HepG2 (cell line): ENCODE data around the gene PGAP3. TPM values are rescaled to one million over a fixed set of nuclear protein-coding genes. Genes with fewer than 3 reads are reported as not detected.

ENCODE experiments used
- ARNTL ChIP-seq: sonication (generic); formaldehyde crosslinking; IDR thresholded peaks from 2 replicates; pipeline ENCODE4 v1.4.0; 2020; ENCODE audit warnings: mild to moderate bottlenecking, missing genetic modification reagents
- CHD2 ChIP-seq: IDR thresholded peaks from 2 replicates; pipeline ENCODE4 v1.6.1; 2011; ENCODE audit warnings: low read depth, low read length, improper control_type of control experiment
- CREB3 ChIP-seq: sonication (generic); formaldehyde crosslinking; IDR thresholded peaks from 2 replicates; pipeline ENCODE4 v1.5.0; 2020; ENCODE audit warnings: missing genetic modification reagents
- DZIP1 ChIP-seq: sonication (generic); formaldehyde crosslinking; IDR thresholded peaks from 2 replicates; pipeline ENCODE4 v1.5.0; 2020; ENCODE audit warnings: mild to moderate bottlenecking, missing genetic modification reagents
- GABPB1 ChIP-seq: IDR thresholded peaks from 2 replicates; pipeline ENCODE4 v1.6.1; 2016; ENCODE audit warnings: mild to moderate bottlenecking, missing genetic modification reagents, moderate library complexity, missing compliant biosample characterization
- HNRNPLL ChIP-seq: fragments of 200-400 bp; formaldehyde crosslinking; IDR thresholded peaks from 2 replicates; pipeline ENCODE4 v1.6.1; 2017; ENCODE audit warnings: mild to moderate bottlenecking, low read depth, low read length; ENCODE audit not compliant: poor library complexity, severe bottlenecking
- IRX3 ChIP-seq: sonication (generic); formaldehyde crosslinking; IDR thresholded peaks from 2 replicates; pipeline ENCODE4 v1.8.1; 2023; ENCODE audit warnings: mild to moderate bottlenecking, low read depth, missing genetic modification reagents, borderline replicate concordance
- MTF1 ChIP-seq: sonication (generic); formaldehyde crosslinking; IDR thresholded peaks from 2 replicates; pipeline ENCODE4 v1.5.0; 2020; ENCODE audit warnings: missing genetic modification reagents
- NFE2 ChIP-seq: sonication (generic); formaldehyde crosslinking; IDR thresholded peaks from 2 replicates; pipeline ENCODE4 v1.4.0; 2020; ENCODE audit warnings: missing genetic modification reagents
- NFIC ChIP-seq: IDR thresholded peaks from 2 replicates; pipeline ENCODE4 v1.6.1; 2012; ENCODE audit warnings: mild to moderate bottlenecking, low read length, inconsistent platforms
- NKX3-1 ChIP-seq: sonication (generic); formaldehyde crosslinking; IDR thresholded peaks from 2 replicates; pipeline ENCODE4 v1.5.0; 2020; ENCODE audit warnings: missing genetic modification reagents
- POLR2AphosphoS5 ChIP-seq: IDR thresholded peaks from 2 replicates; pipeline ENCODE4 v1.6.1; 2012; ENCODE audit warnings: low read depth, low read length
- SMARCC2 ChIP-seq: fragments of 450-650 bp; IDR thresholded peaks from 2 replicates; pipeline ENCODE4 v1.6.1; 2017; ENCODE audit warnings: antibody characterized with exemption, mild to moderate bottlenecking
- SOX6 ChIP-seq, 2 experiments: fragments of 450-650 bp in 1 of 2; sonication (generic) in 1 of 2; formaldehyde crosslinking in 1 of 2; IDR thresholded peaks; 2 replicates each; pipeline versions ENCODE4 v1.4.0 to v1.6.1; 2017 to 2020; ENCODE audit warnings: antibody characterized with exemption in 1 of 2, mild to moderate bottlenecking in 1 of 2, missing genetic modification reagents in 1 of 2
- SRSF1 ChIP-seq: fragments of 200-400 bp; formaldehyde crosslinking; optimal IDR thresholded peaks from 2 replicates; pipeline ENCODE3; 2017; ENCODE audit warnings: mild to moderate bottlenecking, low read depth, low read length, moderate library complexity
- TCF7 ChIP-seq: sonication (generic); IDR thresholded peaks from 2 replicates; pipeline ENCODE4 v1.6.1; 2016; ENCODE audit warnings: antibody characterized with exemption, low read depth
- THYN1 ChIP-seq: sonication (generic); formaldehyde crosslinking; IDR thresholded peaks from 2 replicates; pipeline ENCODE4 v1.8.1; 2023; ENCODE audit warnings: low read depth, mild to moderate bottlenecking, moderate library complexity, missing genetic modification reagents, borderline replicate concordance
- TIGD3 ChIP-seq: sonication (generic); formaldehyde crosslinking; IDR thresholded peaks from 2 replicates; pipeline ENCODE4 v1.5.1; 2020; ENCODE audit warnings: mild to moderate bottlenecking, missing genetic modification reagents, borderline replicate concordance
- XRCC5 ChIP-seq: fragments of 200-400 bp; formaldehyde crosslinking; optimal IDR thresholded peaks from 2 replicates; pipeline ENCODE3; 2017; ENCODE audit warnings: mild to moderate bottlenecking, low read length
- ZNF24 ChIP-seq: fragments of 450-650 bp; IDR thresholded peaks from 2 replicates; pipeline ENCODE4 v1.6.1; 2017; ENCODE audit warnings: antibody characterized with exemption, mild to moderate bottlenecking
- ZNF256 ChIP-seq: sonication (generic); formaldehyde crosslinking; conservative IDR thresholded peaks from 2 replicates; pipeline ENCODE4 v1.4.0; 2020; ENCODE audit warnings: missing genetic modification reagents
- ZNF263 ChIP-seq: sonication (generic); formaldehyde crosslinking; IDR thresholded peaks from 2 replicates; pipeline ENCODE4 v1.4.0; 2020; ENCODE audit warnings: missing genetic modification reagents
- ZNF333 ChIP-seq: sonication (generic); formaldehyde crosslinking; IDR thresholded peaks from 2 replicates; pipeline ENCODE4 v1.4.0; 2020; ENCODE audit warnings: mild to moderate bottlenecking, missing genetic modification reagents, borderline replicate concordance
- ZNF33A ChIP-seq: sonication (generic); formaldehyde crosslinking; IDR thresholded peaks from 2 replicates; pipeline ENCODE4 v1.5.1; 2020; ENCODE audit warnings: missing genetic modification reagents, mild to moderate bottlenecking, moderate library complexity, borderline replicate concordance
- ZNF614 ChIP-seq: IDR thresholded peaks from 2 replicates; pipeline ENCODE4 v1.6.1; 2018; ENCODE audit warnings: missing biosample characterization, missing genetic modification reagents, inconsistent platforms, borderline replicate concordance
- ZNF772 ChIP-seq: sonication (generic); formaldehyde crosslinking; IDR thresholded peaks from 2 replicates; pipeline ENCODE4 v1.5.0; 2020; ENCODE audit warnings: mild to moderate bottlenecking, missing genetic modification reagents
- ZNF788 ChIP-seq: sonication (generic); formaldehyde crosslinking; IDR thresholded peaks from 2 replicates; pipeline ENCODE4 v1.5.0; 2020; ENCODE audit warnings: mild to moderate bottlenecking, missing genetic modification reagents, borderline replicate concordance
- ZNF790 ChIP-seq: sonication (generic); formaldehyde crosslinking; IDR thresholded peaks from 2 replicates; pipeline ENCODE4 v1.8.0; 2022; ENCODE audit warnings: missing genetic modification reagents, mild to moderate bottlenecking, borderline replicate concordance
- polyA plus RNA-seq, 8 experiments: library from polyadenylated mRNA; depleted of rRNA in 3 of 8; stranded (reverse) in 7 of 8; unstranded in 1 of 8; fragments of >200 nt; fragmentation: Illumina TruSeq in 4 of 8; extraction: Trizol in 4 of 8; gene quantifications; 2 replicates each; pipeline versions ENCODE4 v1.2.1 to v1.2.3, GENCODE V29; 2011 to 2016; ENCODE audit warnings: low read depth in 4 of 8, missing spikeins in 1 of 8, mixed read lengths in 1 of 8; ENCODE audit not compliant: insufficient read depth in 1 of 8
- total RNA-seq, 5 experiments: library from RNA; depleted of rRNA; stranded (reverse); fragments of >200 nt; fragmentation: Illumina TruSeq; extraction: Trizol; gene quantifications; 2 replicates each; pipeline ENCODE4 v1.2.3, GENCODE V29; 2016; ENCODE audit warnings: low read depth in 1 of 5

Gene PGAP3
- total and polyA plus RNA-seq, 2 of the 13 experiments (the other 11 are each of a cell fraction or from before 2014, with no cell fraction given) = 11.9 to 14.6 TPM

GRCh38 chr17:39687101-39687545, 734 bp downstream of the PGAP3 start (continued):
- no peak for TF ChIP-seq TIGD3 (CRISPR knock-in tag)
- TF ChIP-seq THYN1 = no peak
- no peak for TF ChIP-seq DZIP1
- TF ChIP-seq CREB3 = no peak
- TF ChIP-seq ZNF256 (CRISPR knock-in tag) = 0 out of 2 replicates have a peak, but pooled peaks have one; percentile 30
- TF ChIP-seq ZNF263 = no peak
- TF ChIP-seq SOX6 (IDR thresholded peaks at IDR 0.05) = no peak
- peak; percentile 81 for TF ChIP-seq SOX6 (CRISPR knock-in tag; IDR thresholded peaks at IDR 0.05)
- TF ChIP-seq NKX3-1 = no peak
- TF ChIP-seq ZNF790 = no peak
- TF ChIP-seq ZNF614 = 0 out of 2 replicates have a peak, but pooled peaks have one; percentile 13
- TF ChIP-seq TCF7 = peak; percentile 71
- TF ChIP-seq SRSF1 = no peak
- no peak for TF ChIP-seq NFE2
- no peak for TF ChIP-seq CHD2
- peak; percentile 77; the same call in 1 of the 2 replicates for TF ChIP-seq NFIC
- TF ChIP-seq SMARCC2 = 0 out of 2 replicates have a peak, but pooled peaks have one; percentile 27
- TF ChIP-seq ZNF24 = no peak
- TF ChIP-seq ZNF33A (CRISPR knock-in tag) = 0 out of 2 replicates have a peak, but pooled peaks have one; percentile 51
- no peak for TF ChIP-seq GABPB1 (CRISPR knock-in tag)
- TF ChIP-seq IRX3 (CRISPR knock-in tag) = 0 out of 2 replicates have a peak, but pooled peaks have one; percentile 29
- TF ChIP-seq ZNF788 (CRISPR knock-in tag) = no peak
- no peak for TF ChIP-seq XRCC5
- TF ChIP-seq HNRNPLL = no peak
- no peak for TF ChIP-seq POLR2AphosphoS5
- TF ChIP-seq ZNF333 (CRISPR knock-in tag) = no peak
- TF ChIP-seq ZNF772 (CRISPR knock-in tag) = no peak
- TF ChIP-seq ARNTL (CRISPR knock-in tag) = peak; percentile 57; the same call in 1 of the 2 replicates
- TF ChIP-seq MTF1 (CRISPR knock-in tag) = no peak
